ENCODE measurements around the gene PLXNA4.

Gene PLXNA4

DNA sequence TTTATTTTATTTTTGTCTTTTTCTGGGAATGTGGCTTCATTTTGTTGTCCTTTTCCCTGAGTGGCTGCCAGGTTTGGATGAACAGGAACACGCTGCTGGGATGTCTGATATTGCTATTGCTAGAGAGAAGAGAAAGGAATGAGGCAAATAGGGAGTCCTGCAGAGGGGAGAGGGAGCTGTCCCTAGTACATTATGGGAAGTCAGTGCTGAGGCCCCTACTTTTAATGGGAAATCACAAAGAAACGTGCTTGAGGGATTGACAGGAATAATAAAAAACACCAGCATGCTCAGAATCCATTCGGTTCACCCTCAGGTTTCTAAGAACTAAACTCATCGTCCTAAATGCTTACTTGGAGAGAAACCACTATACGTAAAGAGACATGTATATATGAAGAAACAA is 306.6 kb downstream of the PLXNA4 start:
- no peak for DNase-seq (ENCODE audit: insufficient read length, low spot score)
- no peak for FAIRE-seq
- TF ChIP-seq TAF1 (IDR thresholded peaks at IDR 0.05; ENCODE audit: low read depth, low read length) (no peak), POLR2AphosphoS5 (IDR thresholded peaks at IDR 0.05; ENCODE audit: low read depth, low read length) (no peak), PAX5 (IDR thresholded peaks at IDR 0.05; ENCODE audit: insufficient read depth, low read length, severe bottlenecking) (no peak), POU2F2 (IDR thresholded peaks at IDR 0.05; ENCODE audit: low read depth, low read length) (no peak), SPI1 (IDR thresholded peaks at IDR 0.05; ENCODE audit: low read depth, low read length) (no peak), POLR2A (IDR thresholded peaks at IDR 0.05; ENCODE audit: low read depth, low read length) (no peak)

DNA sequence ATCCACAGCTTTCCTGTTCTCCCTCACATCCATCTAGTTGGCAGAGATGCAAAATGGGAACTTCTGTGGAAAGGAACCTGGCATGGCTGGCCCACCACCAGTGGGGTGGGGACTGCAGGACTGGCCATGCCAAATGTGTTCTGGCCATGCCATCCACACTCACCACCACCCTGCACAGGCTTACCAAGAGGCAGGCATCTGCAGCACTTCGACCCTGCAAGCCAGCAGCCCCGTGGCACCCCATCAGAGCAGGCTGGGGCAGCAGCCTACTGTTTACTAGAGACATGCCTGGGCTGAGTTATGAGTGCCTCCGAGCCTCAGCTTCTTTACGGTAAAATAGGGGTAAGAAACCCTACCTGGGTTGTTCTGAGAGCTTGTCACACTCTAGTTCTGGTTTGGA is 313.1 kb downstream of the PLXNA4 start:
- no peak for FAIRE-seq
- TF ChIP-seq POLR2AphosphoS5 (IDR thresholded peaks at IDR 0.05; ENCODE audit: low read depth, low read length): no peak
- no peak for TF ChIP-seq TAF1 (IDR thresholded peaks at IDR 0.05; ENCODE audit: low read depth, low read length)
- no peak for TF ChIP-seq POU2F2 (IDR thresholded peaks at IDR 0.05; ENCODE audit: low read depth, low read length)
- TF ChIP-seq SPI1 (IDR thresholded peaks at IDR 0.05; ENCODE audit: low read depth, low read length): no peak
- no peak for TF ChIP-seq POLR2A (IDR thresholded peaks at IDR 0.05; ENCODE audit: low read depth, low read length)
- no peak for TF ChIP-seq PAX5 (IDR thresholded peaks at IDR 0.05; ENCODE audit: insufficient read depth, low read length, severe bottlenecking)
- no peak for DNase-seq (ENCODE audit: insufficient read length, low spot score)

DNA sequence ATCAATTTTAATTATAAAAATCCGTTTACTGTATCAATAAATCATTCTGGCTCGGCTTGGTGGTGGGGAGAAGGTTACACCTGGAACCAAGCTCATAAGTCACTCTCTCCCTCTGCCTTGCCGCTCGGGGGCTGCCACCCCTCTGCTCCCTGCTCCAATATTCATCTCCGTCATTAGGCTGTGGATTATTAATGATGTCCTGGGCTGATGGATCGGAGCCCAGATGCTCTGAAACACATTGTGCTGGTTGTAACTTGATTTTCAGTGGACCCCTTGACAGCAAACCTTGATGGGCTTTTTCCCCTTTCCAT is 314.2 kb downstream of the PLXNA4 start:
- DNase-seq (ENCODE audit: insufficient read length, low spot score) (no peak), FAIRE-seq (no peak)
- no peak for TF ChIP-seq SPI1 (IDR thresholded peaks at IDR 0.05; ENCODE audit: low read depth, low read length)
- TF ChIP-seq POLR2A (IDR thresholded peaks at IDR 0.05; ENCODE audit: low read depth, low read length): no peak
- TF ChIP-seq TAF1 (IDR thresholded peaks at IDR 0.05; ENCODE audit: low read depth, low read length): no peak
- no peak for TF ChIP-seq POLR2AphosphoS5 (IDR thresholded peaks at IDR 0.05; ENCODE audit: low read depth, low read length)
- no peak for TF ChIP-seq PAX5 (IDR thresholded peaks at IDR 0.05; ENCODE audit: insufficient read depth, low read length, severe bottlenecking)
- TF ChIP-seq POU2F2 (IDR thresholded peaks at IDR 0.05; ENCODE audit: low read depth, low read length): no peak

DNA sequence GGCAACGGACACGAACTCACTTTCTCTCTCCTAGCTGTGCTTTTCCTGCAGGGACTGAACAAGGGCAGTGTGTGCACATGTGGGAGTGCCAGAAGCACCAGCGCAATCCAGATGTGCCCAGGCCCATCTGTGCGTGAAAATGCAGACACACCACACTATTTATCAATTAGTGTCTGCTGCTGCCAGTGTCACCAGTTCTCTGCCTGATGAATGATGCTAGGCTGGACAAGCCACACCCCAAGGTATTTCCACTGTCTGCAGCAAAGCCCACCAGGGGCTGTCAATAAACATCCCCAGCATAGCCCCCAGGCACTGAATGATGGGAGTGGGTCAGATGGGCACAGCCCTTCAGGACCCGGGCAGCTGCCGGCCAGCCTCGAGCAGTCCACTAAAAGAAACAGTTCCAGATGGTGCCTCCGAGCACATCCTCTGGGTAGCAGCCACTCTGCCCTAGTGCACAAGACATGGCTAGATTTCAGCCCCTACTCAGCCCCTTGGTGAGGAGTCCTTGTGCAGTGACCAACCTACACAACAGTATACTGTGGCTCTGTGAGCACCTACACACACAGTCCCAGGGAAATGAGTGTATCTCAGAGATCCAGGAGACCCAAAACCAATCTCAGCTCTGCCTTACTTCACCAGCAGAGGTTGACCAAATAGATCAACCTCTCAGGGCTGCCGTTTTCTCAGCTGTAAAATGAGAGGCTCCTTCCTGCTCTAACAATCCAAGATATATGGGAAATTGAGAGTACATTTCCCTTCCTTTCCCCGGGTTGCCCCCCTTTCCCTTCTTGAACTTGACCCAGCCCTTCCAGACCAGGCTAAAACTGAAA is 314.7 kb downstream of the PLXNA4 start:
- no peak for TF ChIP-seq POLR2A (IDR thresholded peaks at IDR 0.05; ENCODE audit: low read depth, low read length)
- no peak for TF ChIP-seq POU2F2 (IDR thresholded peaks at IDR 0.05; ENCODE audit: low read depth, low read length)
- no peak for TF ChIP-seq POLR2AphosphoS5 (IDR thresholded peaks at IDR 0.05; ENCODE audit: low read depth, low read length)
- TF ChIP-seq TAF1 (IDR thresholded peaks at IDR 0.05; ENCODE audit: low read depth, low read length): no peak
- TF ChIP-seq PAX5 (IDR thresholded peaks at IDR 0.05; ENCODE audit: insufficient read depth, low read length, severe bottlenecking): no peak
- DNase-seq (ENCODE audit: insufficient read length, low spot score): no peak
- FAIRE-seq: no peak

GRCh38 chr7:132258231-132258630 is 318.0 kb downstream of the PLXNA4 start:
- TF ChIP-seq SPI1 (IDR thresholded peaks at IDR 0.05; ENCODE audit: low read depth, low read length) (no peak), POU2F2 (IDR thresholded peaks at IDR 0.05; ENCODE audit: low read depth, low read length) (no peak), PAX5 (IDR thresholded peaks at IDR 0.05; ENCODE audit: insufficient read depth, low read length, severe bottlenecking) (no peak), TAF1 (IDR thresholded peaks at IDR 0.05; ENCODE audit: low read depth, low read length) (no peak), POLR2A (IDR thresholded peaks at IDR 0.05; ENCODE audit: low read depth, low read length) (no peak), POLR2AphosphoS5 (IDR thresholded peaks at IDR 0.05; ENCODE audit: low read depth, low read length) (no peak)
- FAIRE-seq: no peak

DNA sequence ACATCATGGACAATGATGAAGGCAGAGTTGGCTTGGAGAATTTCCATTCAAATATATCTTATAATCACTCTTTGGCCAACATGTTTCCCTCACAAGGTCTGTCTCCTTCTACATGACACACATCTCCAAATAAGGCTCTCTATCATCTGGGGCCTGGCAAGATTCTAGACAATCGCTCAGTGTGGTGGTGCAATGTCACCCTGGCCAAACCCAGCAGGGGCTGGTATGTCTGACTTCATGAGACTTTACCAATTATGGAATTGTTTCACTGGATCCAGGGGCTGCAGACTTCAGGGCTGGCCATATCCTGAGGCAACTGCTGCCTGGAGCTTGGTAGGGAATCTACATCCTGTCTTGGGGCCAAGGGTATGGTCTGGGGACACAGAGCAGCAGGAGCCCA is 319.0 kb downstream of the PLXNA4 start:
- DNase-seq (ENCODE audit: insufficient read length, low spot score) (no peak), FAIRE-seq (no peak)
- TF ChIP-seq POLR2AphosphoS5 (IDR thresholded peaks at IDR 0.05; ENCODE audit: low read depth, low read length) (no peak), SPI1 (IDR thresholded peaks at IDR 0.05; ENCODE audit: low read depth, low read length) (no peak), POLR2A (IDR thresholded peaks at IDR 0.05; ENCODE audit: low read depth, low read length) (no peak), POU2F2 (IDR thresholded peaks at IDR 0.05; ENCODE audit: low read depth, low read length) (no peak), PAX5 (IDR thresholded peaks at IDR 0.05; ENCODE audit: insufficient read depth, low read length, severe bottlenecking) (no peak), TAF1 (IDR thresholded peaks at IDR 0.05; ENCODE audit: low read depth, low read length) (no peak)

More at GRCh38 chr7:132258231-132258630, 318.0 kb downstream of the PLXNA4 start:
- no peak for DNase-seq (ENCODE audit: insufficient read length, low spot score)

DNA sequence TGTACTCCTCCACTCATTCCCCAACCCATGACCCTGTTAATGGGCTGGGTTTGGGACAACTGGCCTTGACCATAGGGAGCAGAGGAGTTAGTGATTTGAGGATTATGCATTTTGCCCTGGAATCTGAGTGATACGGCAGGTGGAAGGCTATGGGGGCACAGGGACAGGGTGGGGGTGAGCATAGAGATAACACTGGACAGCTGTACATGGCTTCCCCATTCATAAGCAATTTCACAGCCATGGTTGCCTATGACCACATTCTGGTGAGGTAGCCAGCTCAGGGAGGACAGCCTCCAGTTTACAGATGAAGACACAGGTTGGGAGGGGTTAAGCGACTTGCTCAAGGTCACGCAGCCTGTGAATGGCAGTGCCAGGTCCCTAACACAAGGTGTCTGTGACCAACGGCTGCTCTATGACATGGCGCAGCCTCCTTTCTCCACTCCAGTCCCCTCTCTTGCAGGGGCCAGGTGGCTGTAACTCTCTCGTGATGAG is 319.5 kb downstream of the PLXNA4 start:
- DNase-seq (ENCODE audit: insufficient read length, low spot score) (no peak), FAIRE-seq (no peak)
- no peak for TF ChIP-seq POLR2A (IDR thresholded peaks at IDR 0.05; ENCODE audit: low read depth, low read length)

- DNase-seq (ENCODE audit: insufficient read length, low spot score) (no peak), FAIRE-seq (no peak)
- TF ChIP-seq POU2F2 (IDR thresholded peaks at IDR 0.05; ENCODE audit: low read depth, low read length) (no peak), SPI1 (IDR thresholded peaks at IDR 0.05; ENCODE audit: low read depth, low read length) (no peak), POLR2AphosphoS5 (IDR thresholded peaks at IDR 0.05; ENCODE audit: low read depth, low read length) (no peak), TAF1 (IDR thresholded peaks at IDR 0.05; ENCODE audit: low read depth, low read length) (no peak), POLR2A (IDR thresholded peaks at IDR 0.05; ENCODE audit: low read depth, low read length) (no peak), PAX5 (IDR thresholded peaks at IDR 0.05; ENCODE audit: insufficient read depth, low read length, severe bottlenecking) (no peak)
These were observed 320.4 kb downstream of the PLXNA4 start for GRCh38 chr7:132255898-132256297.

GRCh38 chr7:132255115-132255797 is 321.0 kb downstream of the PLXNA4 start:
- FAIRE-seq (no peak), DNase-seq (ENCODE audit: insufficient read length, low spot score) (no peak)
- no peak for TF ChIP-seq POU2F2 (IDR thresholded peaks at IDR 0.05; ENCODE audit: low read depth, low read length)
- TF ChIP-seq TAF1 (IDR thresholded peaks at IDR 0.05; ENCODE audit: low read depth, low read length): no peak
- TF ChIP-seq SPI1 (IDR thresholded peaks at IDR 0.05; ENCODE audit: low read depth, low read length): no peak
- no peak for TF ChIP-seq POLR2AphosphoS5 (IDR thresholded peaks at IDR 0.05; ENCODE audit: low read depth, low read length)
- no peak for TF ChIP-seq PAX5 (IDR thresholded peaks at IDR 0.05; ENCODE audit: insufficient read depth, low read length, severe bottlenecking)
- no peak for TF ChIP-seq POLR2A (IDR thresholded peaks at IDR 0.05; ENCODE audit: low read depth, low read length)
